HCT116 (cell line): ENCODE results near the gene ARGLU1. TPM values are rescaled to one million over a fixed set of nuclear protein-coding genes. Genes with fewer than 3 reads are reported as not detected.

ENCODE experiments used
- ATAC-seq: fragments of 200-7000 bp; cut with Tn5 transposase; 2 replicates; pipeline ENCODE4 v1.9.1; 2020; ENCODE audit warnings: mild to moderate bottlenecking, moderate library complexity
- BruUV-seq: library from RNA; stranded (reverse); fragments of 400-500 nt; replicated peaks from 2 replicates; lab custom pipeline; 2021; lab: Mats Ljungman, UMichigan
- CTCF ChIA-PET: fragments of 300-600 bp; sonication (Branson Sonifier 250); formaldehyde crosslinking; loops from one replicate; lab custom pipeline; 2021; ENCODE audit warnings: antibody characterized with exemption; lab: Charles Lee
- POLR2A ChIA-PET: fragments of 300-600, 350-600 bp; sonication (Branson Sonifier 250); formaldehyde crosslinking; loops from one replicate; lab custom pipeline; 2021; ENCODE audit warnings: antibody characterized with exemption; lab: Charles Lee
- RAD21 ChIA-PET, 2 experiments: fragments of 300-600 bp; sonication (Branson Sonifier 250); formaldehyde crosslinking; loops; one replicate each; lab custom pipeline; 2023; ENCODE audit warnings: low total read pairs in 2 of 2; ENCODE audit not compliant: uncharacterized antibody in 2 of 2, unreplicated experiment in 2 of 2, low non-redundant PET in 1 of 2; lab: Charles Lee
- DNase-seq: peaks from one replicate; pipeline ENCODE4 v3.0.0-alpha.2; 2010; ENCODE audit warnings: low read depth, low spot score
- H2AFZ ChIP-seq: fragments of 200-600 bp; shearing (Covaris generic), sonication (generic); 2 replicates; pipeline ENCODE4 v1.6.1; 2017; ENCODE audit warnings: low read depth, mixed run types, mixed read lengths, antibody characterized with exemption, low read length; ENCODE audit not compliant: poor library complexity, severe bottlenecking
- H3K27ac ChIP-seq: 2 replicates; pipeline ENCODE4 v1.5.1; 2012; ENCODE audit warnings: low read depth, low read length
- H3K27me3 ChIP-seq: fragments of 200-600 bp; sonication (generic); 2 replicates; pipeline ENCODE4 v1.6.1; 2016; ENCODE audit warnings: mixed run types, low read length, mixed read lengths; ENCODE audit not compliant: insufficient read depth
- H3K36me3 ChIP-seq, 2 experiments: fragments of 200-500 bp in 1 of 2; fragments of 200-600 bp in 1 of 2; sonication (Bioruptor generic) in 1 of 2; sonication (generic) in 1 of 2; 2 replicates each; pipeline versions ENCODE4 v1.5.1 to v1.6.1; 2014 to 2016; ENCODE audit warnings: low read length in 2 of 2, inconsistent platforms in 1 of 2, mixed read lengths in 1 of 2, mixed run types in 1 of 2; ENCODE audit not compliant: insufficient read depth in 2 of 2, control insufficient read depth in 1 of 2
- H3K4me1 ChIP-seq, 2 experiments: fragments of 200-600 bp in 1 of 2; sonication (generic) in 1 of 2; 2 replicates each; pipeline versions ENCODE4 v1.5.1 to v1.6.1; 2012 to 2017; ENCODE audit warnings: low read length in 2 of 2, inconsistent platforms in 1 of 2, mild to moderate bottlenecking in 1 of 2, mixed read lengths in 1 of 2, mixed run types in 1 of 2, moderate library complexity in 1 of 2; ENCODE audit not compliant: insufficient read depth in 2 of 2, control insufficient read depth in 1 of 2
- H3K4me2 ChIP-seq: fragments of 200-600 bp; sonication (generic); 2 replicates; pipeline ENCODE4 v1.6.1; 2017; ENCODE audit warnings: mixed run types, low read length, mixed read lengths
- H3K4me3 ChIP-seq, 2 experiments: fragments of 200-600 bp in 1 of 2; sonication (generic) in 1 of 2; replicated peaks in 1 of 2; 2 replicates each; pipeline ENCODE4 v1.5.1; 2011 to 2016; ENCODE audit warnings: low read length in 2 of 2, control low read depth in 1 of 2, low read depth in 1 of 2, mild to moderate bottlenecking in 1 of 2, mixed read lengths in 1 of 2, mixed run types in 1 of 2
- H3K79me2 ChIP-seq: fragments of 200-600 bp; sonication (generic); 2 replicates; pipeline ENCODE4 v1.6.1; 2017; ENCODE audit warnings: mild to moderate bottlenecking, mixed run types, low read length, moderate library complexity, mixed read lengths; ENCODE audit not compliant: insufficient read depth
- H3K9ac ChIP-seq: fragments of 200-600 bp; sonication (generic); 2 replicates; pipeline ENCODE4 v1.6.1; 2016; ENCODE audit warnings: low read length, mixed read lengths
- H3K9me2 ChIP-seq: fragments of 200-600 bp; sonication (generic), shearing (Covaris generic); 2 replicates; pipeline ENCODE4 v1.6.1; 2017; ENCODE audit warnings: mixed run types, mild to moderate bottlenecking, moderate library complexity; ENCODE audit not compliant: insufficient read depth
- H3K9me3 ChIP-seq, 2 experiments: fragments of 200-500 bp in 1 of 2; fragments of 200-600 bp in 1 of 2; sonication (Bioruptor generic) in 1 of 2; sonication (generic) in 1 of 2; 2 replicates each; pipeline ENCODE4 v1.6.1; 2014 to 2017; ENCODE audit warnings: low read length in 2 of 2, mixed read lengths in 2 of 2, inconsistent platforms in 1 of 2, low read depth in 1 of 2, mild to moderate bottlenecking in 1 of 2, mixed run types in 1 of 2, moderate library complexity in 1 of 2; ENCODE audit not compliant: control insufficient read depth in 1 of 2, insufficient read depth in 1 of 2
- H4K20me1 ChIP-seq: fragments of 200-600 bp; sonication (generic), shearing (Covaris generic); 2 replicates; pipeline ENCODE4 v1.6.1; 2017; ENCODE audit warnings: mixed run types, mild to moderate bottlenecking, moderate library complexity; ENCODE audit not compliant: insufficient read depth
- CEBPB ChIP-seq: IDR thresholded peaks from 2 replicates; pipeline ENCODE4 v1.6.1; 2012; ENCODE audit warnings: low read depth
- EGR1 ChIP-seq: IDR thresholded peaks from 2 replicates; pipeline ENCODE4 v1.6.1; 2012; ENCODE audit warnings: low read depth
- EZH2 ChIP-seq: fragments of 200-600 bp; sonication (generic); IDR thresholded peaks from 2 replicates; pipeline ENCODE4 v1.6.1; 2017; ENCODE audit warnings: antibody characterized with exemption, mixed run types
- EZH2phosphoT487 ChIP-seq: fragments of 200-600 bp; IDR thresholded peaks from 2 replicates; pipeline ENCODE4 v1.6.1; 2018; ENCODE audit warnings: antibody characterized with exemption, borderline replicate concordance
- JUND ChIP-seq: IDR thresholded peaks from 2 replicates; pipeline ENCODE4 v1.6.1; 2012
- REST ChIP-seq: IDR thresholded peaks from 2 replicates; pipeline ENCODE4 v1.6.1; 2012; ENCODE audit warnings: low read depth
- SIN3A ChIP-seq: IDR thresholded peaks from 2 replicates; pipeline ENCODE4 v1.6.1; 2012; ENCODE audit warnings: low read depth
- SP1 ChIP-seq: IDR thresholded peaks from 2 replicates; pipeline ENCODE4 v1.6.1; 2012; ENCODE audit warnings: low read depth
- TCF7L2 ChIP-seq: IDR thresholded peaks from 2 replicates; pipeline ENCODE4 v1.7.0; 2011; ENCODE audit warnings: borderline replicate concordance, inconsistent platforms; ENCODE audit not compliant: insufficient read depth, insufficient read length; ENCODE audit errors: extremely low read depth
- ZFX ChIP-seq: fragments of 450-650 bp; IDR thresholded peaks from 2 replicates; pipeline ENCODE4 v1.6.1; 2017
- ZNF274 ChIP-seq: fragments of 200-500 bp; sonication (Bioruptor generic); IDR thresholded peaks from 2 replicates; pipeline ENCODE4 v1.6.1; 2014; ENCODE audit warnings: mild to moderate bottlenecking, low read depth, low read length, inconsistent platforms
- intact Hi-C: fragments of 100-400 bp; cut with micrococcal nuclease; formaldehyde crosslinking; loops from 2 replicates; pipeline ENCODE4 v1.10.0; 2022
- total RNA-seq: library from RNA; stranded (reverse); gene quantifications from one replicate; pipeline ENCODE4 v1.2.1, GENCODE V29; 2021; ENCODE audit not compliant: unreplicated experiment
- TF ChIP-seq, protein P1 (sequence below): IDR thresholded peaks from 2 replicates; pipeline ENCODE4 v1.6.1; 2012
- TF ChIP-seq, protein P2 (sequence below), 3 experiments: fragments of 200-600 bp in 1 of 3; sonication (generic) in 1 of 3; IDR thresholded peaks in 2 of 3; conservative IDR thresholded peaks in 1 of 3; 2 replicates each; pipeline ENCODE4 v1.5.1; 2012 to 2017; ENCODE audit warnings: low read depth in 2 of 3, low read length in 2 of 3, antibody characterized with exemption in 1 of 3, borderline replicate concordance in 1 of 3, control low read depth in 1 of 3, mild to moderate bottlenecking in 1 of 3, mixed read lengths in 1 of 3, mixed run types in 1 of 3, moderate library complexity in 1 of 3; ENCODE audit not compliant: insufficient read depth in 1 of 3

Gene ARGLU1
- total RNA-seq, 1 experiment from 2014 or later, result 57.8 TPM

- H3K36me3 ChIP-seq, result peaks cover 19 to 26% of the 10 kb centered on the region in 2 experiments; a peak in 3 of 4 replicates
These were observed 73.4 kb downstream of the ARGLU1 start for GRCh38 chr13:106494506-106494905.

More at GRCh38 chr13:106494506-106494905, 73.4 kb downstream of the ARGLU1 start:
- Histone ChIP-seq H3K4me3 (no peak overlapping the region), H3K4me2 (no peak overlapping the region), H3K4me1 (no peaks in the 10 kb centered on the region), H3K9ac (no peak overlapping the region), H2AFZ (no peak overlapping the region), H3K9me3 (no peaks in the 10 kb centered on the region), H3K79me2 (peaks cover 15% of the 10 kb centered on the region), H3K27ac (no peak overlapping the region), H4K20me1 (no peaks in the 10 kb centered on the region), H3K9me2 (no peaks in the 10 kb centered on the region), H3K27me3 (no peaks in the 10 kb centered on the region)
- intact Hi-C loops, result no loop called here
- POLR2A ChIA-PET, result no interaction called here
- CTCF ChIA-PET, result no interaction called here
- no peak for ATAC-seq
- RAD21 ChIA-PET, result no interaction called here
- no peak for DNase-seq
- TF ChIP-seq ZFX (no peak), TCF7L2 (no peak), EGR1 (no peak), CEBPB (no peak), EZH2 (no peak), EZH2phosphoT487 (no peak), JUND (no peak), ZNF274 (no peak), SIN3A (no peak), SP1 (no peak), REST (no peak)
- TF ChIP-seq, protein P1, sequence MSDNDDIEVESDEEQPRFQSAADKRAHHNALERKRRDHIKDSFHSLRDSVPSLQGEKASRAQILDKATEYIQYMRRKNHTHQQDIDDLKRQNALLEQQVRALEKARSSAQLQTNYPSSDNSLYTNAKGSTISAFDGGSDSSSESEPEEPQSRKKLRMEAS, result no peak
- TF ChIP-seq, protein P2, sequence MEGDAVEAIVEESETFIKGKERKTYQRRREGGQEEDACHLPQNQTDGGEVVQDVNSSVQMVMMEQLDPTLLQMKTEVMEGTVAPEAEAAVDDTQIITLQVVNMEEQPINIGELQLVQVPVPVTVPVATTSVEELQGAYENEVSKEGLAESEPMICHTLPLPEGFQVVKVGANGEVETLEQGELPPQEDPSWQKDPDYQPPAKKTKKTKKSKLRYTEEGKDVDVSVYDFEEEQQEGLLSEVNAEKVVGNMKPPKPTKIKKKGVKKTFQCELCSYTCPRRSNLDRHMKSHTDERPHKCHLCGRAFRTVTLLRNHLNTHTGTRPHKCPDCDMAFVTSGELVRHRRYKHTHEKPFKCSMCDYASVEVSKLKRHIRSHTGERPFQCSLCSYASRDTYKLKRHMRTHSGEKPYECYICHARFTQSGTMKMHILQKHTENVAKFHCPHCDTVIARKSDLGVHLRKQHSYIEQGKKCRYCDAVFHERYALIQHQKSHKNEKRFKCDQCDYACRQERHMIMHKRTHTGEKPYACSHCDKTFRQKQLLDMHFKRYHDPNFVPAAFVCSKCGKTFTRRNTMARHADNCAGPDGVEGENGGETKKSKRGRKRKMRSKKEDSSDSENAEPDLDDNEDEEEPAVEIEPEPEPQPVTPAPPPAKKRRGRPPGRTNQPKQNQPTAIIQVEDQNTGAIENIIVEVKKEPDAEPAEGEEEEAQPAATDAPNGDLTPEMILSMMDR (IDR thresholded peaks at IDR 0.05 in 2 of 3, conservative IDR thresholded peaks at IDR 0.05 in 1 of 3; ENCODE audit: borderline replicate concordance in 1 of 3, insufficient read depth in 1 of 3, low read depth in 2 of 3, low read length in 2 of 3), result no peak
- BruUV-seq, result no TSS peak
